Measurements from ENCODE around the gene ENTPD8.
"Not testable (repeated sequence)": the region's sequence is repeated elsewhere in the genome, so short reads cannot be mapped to it uniquely, and the experiment has no call there.

Gene ENTPD8

DNA sequence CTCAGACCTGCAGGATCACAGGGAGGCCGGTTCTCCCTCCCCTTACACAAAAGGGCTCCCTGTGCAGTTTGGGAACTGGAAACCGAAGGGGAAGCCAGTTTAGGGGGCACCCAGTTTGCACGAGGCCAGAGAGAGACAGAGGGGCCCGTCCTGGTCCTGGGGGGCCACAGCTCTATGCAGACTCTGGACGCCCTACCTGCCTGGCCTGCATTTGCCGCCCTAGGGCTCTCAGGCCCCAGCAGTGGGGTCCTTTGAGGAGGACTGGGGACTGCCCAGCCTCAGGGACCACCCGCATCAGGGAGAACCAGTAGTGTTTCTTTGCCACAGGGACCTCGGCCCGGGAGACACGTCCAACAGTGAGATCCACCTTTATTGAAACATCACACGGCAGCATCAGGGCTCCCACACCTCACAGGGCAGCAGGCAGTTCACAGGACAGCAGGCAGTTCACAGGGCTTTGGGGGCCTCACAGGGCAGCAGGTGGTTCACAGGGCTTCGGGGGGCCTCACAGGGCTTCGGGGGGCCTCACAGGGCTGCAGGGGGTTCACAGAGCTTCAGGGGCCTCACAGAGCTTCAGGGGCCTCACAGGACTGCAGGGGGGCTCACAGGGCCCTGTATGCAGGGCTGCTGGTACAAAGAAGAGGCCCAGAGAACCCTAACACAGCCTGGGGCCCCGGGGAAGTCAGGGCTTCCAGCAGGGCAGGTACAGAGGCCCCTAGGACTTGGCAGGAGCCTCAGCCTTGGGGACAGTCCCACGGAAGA, 18.6 kb upstream of the ENTPD8 start:
- H3K27ac ChIP-seq = no peak overlapping the region
- no peak for DNase-seq (ENCODE audit: low read depth, low spot score)

DNA sequence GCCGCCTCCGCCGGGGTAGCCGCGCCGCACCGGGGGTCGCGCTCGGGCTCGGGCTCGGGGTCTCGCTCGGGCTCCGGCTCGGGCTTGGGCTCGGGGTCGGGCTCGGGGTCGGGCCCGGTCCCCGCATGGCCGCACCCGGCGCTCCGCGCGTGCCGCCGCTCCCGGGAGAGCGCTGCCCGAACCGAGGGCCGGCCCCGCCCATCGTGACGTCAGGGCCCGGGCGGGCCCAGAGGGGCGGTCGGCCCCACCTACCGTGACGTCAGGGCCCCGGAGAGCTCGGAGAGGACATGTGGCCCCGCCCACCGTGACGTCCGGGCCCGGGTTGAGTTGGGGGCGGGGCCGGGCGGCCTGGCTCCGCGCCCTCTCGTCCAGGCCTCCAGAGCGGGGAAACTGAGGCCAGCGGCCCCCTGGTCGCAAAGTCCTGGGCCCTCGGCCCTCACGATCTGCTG, 18.0 kb upstream of the ENTPD8 start, which contains the start of gene NSMF:
Gene NSMF (minus strand): TSS at position 183 of the 449 bp plus-strand sequence. CDS start 232 bp downstream, outside the sequence.
- peak within 1 kb of the TSS; percentile 23 for H3K27ac ChIP-seq
- DNase-seq (ENCODE audit: low read depth, low spot score) = peak; percentile 26

DNA sequence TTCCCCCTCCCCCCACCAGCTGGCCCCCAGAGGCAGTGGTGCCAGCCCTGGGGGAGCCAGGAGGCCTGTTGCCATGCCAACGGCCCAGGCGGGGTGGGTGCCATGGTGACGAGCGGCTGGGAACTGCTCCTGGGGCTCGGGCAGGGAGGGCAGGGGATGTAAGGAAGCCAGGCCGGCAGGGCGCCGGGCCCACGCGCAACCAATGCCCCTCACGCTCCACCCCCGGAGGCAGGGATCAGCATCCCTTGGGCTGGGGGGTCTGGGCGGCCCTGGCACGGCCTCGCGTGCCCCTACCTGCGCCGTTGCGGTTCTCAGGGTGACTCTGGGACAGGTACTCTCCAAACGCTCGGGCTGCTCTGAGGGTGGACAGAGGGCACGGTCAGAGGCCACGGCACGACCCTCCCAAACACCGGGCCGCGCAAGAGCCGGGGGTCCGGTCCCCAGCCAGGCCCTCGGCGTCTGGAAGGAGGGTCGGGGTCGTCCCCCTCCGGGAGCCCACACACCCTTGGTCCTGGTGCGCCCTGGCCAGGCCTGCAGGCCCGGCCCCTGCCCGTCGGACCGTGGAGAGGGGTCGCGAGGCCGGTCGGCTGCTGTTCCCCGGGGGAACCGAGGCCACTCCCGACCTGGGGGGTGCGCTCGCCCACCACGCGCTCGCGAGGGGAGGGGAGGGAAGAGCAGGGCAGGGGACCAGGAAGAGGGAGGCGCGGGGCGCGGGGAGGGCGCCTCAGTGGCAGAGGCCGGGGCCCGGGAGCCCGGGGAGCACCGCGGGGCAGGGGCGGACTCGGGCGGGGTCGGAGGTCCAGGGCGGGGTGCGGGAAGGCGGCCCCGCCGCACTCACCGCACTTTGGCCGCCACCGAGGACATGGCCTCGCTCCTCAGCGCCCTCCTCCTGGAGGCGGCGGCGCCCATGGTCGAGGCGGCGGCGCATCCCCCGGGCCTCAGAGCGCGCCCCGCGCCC, 17.3 kb upstream of the ENTPD8 start:
- DNase-seq (ENCODE audit: low read depth, low spot score) = no peak
- H3K27ac ChIP-seq = peak overlapping the region; percentile 23

DNA sequence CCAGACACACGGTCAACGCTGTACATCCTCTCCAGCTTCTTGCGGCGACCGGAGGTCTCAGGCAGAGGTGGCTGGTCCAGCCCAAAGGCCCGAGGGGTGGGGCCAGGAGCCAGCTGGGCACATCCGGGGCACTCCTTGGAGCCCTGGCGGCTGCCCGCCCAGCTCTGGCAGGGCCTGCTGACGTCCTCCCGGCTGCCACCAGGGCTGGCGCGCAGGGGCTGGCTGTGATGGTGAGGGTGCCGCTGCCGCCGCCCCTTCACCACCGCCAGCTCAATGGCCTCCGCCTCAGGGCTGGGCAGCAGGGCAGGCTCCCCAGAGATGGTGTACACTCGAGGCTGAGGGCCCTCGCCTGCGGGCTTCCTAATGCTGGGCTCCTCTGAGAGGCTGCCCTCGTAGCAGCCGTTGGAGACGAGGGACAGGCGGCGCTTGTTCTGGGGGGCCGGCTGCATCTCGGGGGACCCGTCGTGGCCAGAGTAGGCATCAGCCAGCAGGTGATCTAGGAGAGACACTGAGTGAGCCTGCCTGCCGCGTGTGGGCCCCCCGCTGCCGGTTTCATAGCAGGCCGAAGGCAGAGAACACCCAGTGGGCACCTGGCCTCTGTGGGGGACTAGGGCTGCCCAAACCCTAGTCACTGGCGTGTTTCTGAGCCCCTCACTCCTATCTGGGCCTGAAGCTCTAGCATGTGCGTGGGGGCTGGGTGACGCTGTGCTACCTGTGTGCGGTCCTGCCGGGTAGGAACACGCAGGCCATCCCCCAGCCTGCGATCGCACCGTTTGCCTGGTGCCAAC, 16.4 kb upstream of the ENTPD8 start:
- no peak for DNase-seq (ENCODE audit: low read depth, low spot score)
- no peak overlapping the region for H3K27ac ChIP-seq

DNA sequence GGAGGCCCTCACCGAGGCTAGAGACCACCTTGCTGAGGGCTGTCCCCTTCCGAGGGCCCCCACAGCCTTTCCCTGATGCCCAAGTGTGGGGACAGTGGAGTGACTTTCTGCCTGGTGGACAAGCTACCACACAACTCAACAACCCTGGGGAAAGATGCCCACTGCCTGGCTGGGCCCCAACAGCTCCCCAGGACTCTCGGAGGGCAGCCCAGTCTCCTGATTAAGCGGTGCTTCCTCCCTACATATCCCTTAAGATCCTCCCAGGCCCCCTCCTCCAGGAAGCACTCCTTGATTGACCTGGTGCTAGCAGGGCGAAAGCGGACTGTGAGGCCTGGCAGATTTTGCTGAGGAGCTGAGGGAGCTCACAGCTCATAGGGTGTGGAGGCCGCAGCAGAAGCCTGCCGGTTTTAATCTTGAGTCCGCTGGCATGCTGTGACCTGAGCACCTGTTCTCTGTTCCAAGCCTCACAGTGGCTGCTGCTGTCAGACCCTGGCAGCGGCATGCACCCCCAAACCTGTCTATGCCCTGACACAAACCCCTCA, 15.8 kb upstream of the ENTPD8 start:
- H3K27ac ChIP-seq = no peak overlapping the region
- no peak for DNase-seq (ENCODE audit: low read depth, low spot score)

DNA sequence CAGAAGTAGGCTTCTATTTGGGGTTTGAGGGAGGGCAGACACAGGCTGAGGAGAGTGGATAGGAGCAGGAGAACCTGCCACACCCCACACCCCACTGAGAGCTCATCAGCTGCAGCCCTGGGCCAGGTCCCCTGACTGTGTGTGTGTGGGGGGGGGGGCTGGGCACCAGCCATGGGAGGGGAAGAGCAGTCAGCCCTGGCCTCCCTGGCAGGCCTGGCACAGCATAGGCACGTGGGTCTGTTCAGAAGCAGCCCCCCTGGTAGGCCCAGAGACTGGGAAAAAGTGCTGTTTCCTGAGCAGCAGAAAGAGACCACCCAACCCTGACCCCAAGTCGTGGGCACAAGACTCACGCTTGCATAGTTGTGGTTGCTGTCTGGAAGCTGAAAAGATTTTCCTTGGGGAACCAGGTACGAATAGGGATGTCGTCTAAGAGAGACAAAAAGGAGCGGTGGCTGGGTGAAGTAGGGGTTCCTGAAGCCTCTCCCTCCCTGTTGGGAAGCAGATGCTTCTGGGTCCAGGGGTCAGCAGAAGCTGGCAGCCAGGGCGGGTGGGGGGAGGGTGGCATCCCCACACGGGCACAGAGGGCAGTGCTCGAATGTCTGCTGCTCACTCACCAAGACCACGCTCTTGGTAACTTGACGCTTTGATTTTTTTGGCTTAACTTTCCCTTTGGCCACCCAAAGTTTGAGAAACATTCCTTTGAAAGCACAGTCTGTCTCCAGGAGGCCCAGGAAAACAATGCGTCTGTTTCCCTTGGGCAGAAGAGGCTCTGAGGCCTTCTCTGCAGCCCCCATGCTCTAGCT, 15.1 kb upstream of the ENTPD8 start:
- no peak for DNase-seq (ENCODE audit: low read depth, low spot score)
- H3K27ac ChIP-seq = no peak overlapping the region

DNA sequence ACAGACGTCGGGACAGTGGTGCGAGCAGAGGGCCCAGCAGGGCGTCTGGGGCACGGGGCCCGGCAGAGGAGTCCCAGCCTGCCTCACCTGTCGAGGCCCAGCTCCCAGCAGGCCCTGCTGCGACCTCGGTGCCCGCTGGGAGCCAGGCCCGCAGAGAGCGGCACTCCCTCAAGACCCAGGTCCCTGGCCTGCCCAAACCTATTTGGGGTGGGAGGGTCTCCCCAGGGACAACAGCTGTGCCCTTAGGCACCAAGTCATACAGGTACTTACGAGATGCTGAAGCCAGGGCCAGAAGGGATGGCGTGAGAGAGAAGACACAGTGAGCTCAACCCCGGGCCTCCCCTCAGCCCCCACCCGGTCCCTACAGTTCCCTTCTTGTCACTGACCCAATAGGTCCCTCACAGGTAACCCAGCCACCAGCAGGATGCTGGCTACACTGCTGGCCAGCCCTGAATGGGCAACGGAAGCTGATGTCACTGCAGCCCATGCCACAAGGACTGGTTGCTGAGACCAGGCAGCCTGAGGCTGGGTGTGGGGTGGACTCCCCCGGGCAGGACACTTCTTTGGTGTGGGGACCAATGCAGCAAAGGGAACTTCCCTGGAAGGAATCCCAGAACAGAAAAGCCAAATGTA, 14.3 kb upstream of the ENTPD8 start:
- no peak for DNase-seq (ENCODE audit: low read depth, low spot score)

DNA sequence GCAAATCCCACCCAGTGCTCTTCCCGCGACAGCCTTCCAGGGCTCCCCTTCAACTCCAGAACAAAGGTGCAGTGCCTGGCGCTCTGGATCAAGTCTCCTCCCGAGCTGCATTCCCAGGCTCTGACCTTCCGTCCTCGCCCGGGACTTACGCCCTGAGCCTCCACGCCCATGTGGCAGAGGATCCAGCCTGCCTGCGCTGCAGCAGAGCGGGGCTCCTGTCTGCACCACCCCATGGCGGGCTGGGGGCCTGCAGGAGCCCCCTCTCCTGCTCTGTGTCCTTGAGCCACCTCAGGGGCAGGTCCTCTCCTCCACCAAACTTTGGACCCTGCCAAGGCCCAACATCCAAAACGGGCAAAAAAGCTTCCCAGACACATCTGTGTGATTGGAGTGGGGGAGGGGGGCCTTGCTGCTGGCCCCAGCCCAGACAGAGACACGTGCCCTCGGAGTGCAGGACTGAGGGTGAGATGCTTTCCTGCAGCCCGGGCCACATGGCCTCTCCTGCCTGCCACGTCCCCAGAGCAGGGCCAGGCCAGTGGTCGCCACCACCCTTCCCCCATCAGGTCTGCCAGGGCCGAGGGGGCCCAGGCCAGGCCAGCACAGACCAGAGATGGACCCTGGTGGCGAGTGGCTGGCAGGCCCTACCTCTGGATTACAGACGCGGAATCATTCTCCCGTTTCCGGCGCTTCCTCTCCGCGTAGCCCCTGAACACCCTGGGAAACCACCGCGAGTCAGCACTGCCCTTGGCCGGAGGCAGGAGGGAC, 13.6 kb upstream of the ENTPD8 start:
- DNase-seq (ENCODE audit: low read depth, low spot score) = no peak
- peak overlapping the region; percentile 28 for H3K27ac ChIP-seq

More for the DNA sequence above, 14.3 kb upstream of the ENTPD8 start:
- H3K27ac ChIP-seq = no peak overlapping the region

DNA sequence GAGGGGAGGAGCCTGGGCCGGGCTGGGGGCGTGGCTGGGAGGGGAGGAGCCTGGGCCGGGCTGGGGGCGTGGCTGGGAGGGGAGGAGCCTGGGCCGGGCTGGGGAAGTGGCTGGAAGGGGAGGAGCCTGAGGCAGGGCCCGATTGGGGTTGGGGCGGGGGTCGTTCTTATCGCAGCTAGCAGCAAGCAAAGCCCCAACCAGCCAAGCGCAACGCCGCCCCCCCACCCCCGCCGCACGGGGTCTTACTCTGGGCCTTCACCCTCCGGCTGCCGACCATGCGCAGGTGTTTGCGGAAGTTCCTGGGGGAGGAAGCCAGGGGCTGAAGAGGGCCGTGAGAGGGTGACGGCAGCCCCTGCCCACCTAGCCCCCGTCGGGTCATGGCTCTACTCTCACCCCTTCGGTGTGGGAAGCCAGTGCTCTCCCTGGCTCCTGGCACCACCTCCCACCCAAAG, 13.0 kb upstream of the ENTPD8 start:
- no peak for DNase-seq (ENCODE audit: low read depth, low spot score)
- H3K27ac ChIP-seq = peak overlapping the region; percentile 28

DNA sequence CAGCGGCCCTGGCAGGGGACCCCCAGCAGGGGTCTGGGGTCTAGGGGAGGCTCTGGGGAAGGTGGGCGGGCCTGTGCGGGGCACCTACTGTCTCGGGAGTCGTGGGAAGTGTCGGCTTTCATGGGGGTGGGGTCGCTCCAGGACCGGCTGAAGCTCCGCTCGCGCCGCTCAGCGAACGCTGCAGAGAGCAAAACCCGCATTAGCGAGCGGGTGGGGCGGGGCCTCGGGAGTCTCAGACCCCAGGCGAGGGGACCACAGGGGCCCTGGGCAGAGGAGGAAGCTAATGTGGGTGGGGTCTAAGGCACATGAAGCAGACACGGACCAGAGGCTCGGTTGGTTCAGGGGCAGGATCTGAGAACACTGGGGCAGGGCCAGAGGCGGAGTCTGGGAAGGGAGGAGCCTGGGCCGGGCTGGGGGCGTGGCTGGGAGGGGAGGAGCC, 12.5 kb upstream of the ENTPD8 start:
- H3K27ac ChIP-seq = no peak overlapping the region
- DNase-seq (ENCODE audit: low read depth, low spot score) = no peak

DNA sequence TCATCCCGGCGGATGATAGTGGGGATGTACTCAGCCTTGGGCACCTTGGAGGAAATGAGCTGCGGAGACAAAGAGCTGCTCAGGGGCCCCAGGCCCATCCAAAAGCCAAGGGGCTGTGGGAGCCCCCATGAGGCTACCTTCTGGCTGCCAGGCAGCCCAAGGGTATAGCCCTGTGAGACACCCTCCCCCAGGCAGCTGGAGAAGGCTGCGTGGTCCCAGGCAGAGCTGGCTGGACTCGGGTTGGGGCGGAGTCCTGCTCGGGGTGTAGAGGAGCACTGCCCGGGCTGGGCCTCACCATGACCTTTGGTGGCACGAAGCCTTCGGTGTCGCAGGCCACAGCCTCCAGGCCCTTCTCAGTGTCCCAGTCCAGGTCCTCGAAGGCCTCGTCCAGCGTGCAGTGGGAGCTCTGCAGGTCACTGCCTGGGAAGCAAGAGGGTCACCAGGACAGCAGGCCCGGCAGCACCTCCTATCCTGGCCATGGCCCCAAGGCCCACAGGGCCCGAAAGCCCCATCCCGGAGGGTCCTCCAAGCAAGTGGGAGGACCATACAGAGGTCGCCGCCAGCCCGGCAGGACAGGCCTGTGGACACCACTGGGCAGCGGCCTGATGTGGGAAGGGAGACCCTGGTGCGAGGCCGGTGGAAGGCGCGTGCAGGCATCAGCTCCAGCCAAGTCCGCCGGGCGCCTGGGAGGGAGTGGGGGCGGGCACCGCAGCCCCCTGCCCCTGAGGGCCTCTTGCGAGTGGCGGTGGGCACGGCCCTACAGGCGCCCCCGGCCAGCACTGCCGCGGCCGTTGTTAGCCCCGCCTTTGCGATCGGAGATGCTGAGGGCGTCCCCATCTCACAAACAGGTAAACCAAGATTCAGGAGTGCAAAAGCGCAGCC, 11.8 kb upstream of the ENTPD8 start:
- no peak for DNase-seq (ENCODE audit: low read depth, low spot score)
- H3K27ac ChIP-seq = no peak overlapping the region

DNA sequence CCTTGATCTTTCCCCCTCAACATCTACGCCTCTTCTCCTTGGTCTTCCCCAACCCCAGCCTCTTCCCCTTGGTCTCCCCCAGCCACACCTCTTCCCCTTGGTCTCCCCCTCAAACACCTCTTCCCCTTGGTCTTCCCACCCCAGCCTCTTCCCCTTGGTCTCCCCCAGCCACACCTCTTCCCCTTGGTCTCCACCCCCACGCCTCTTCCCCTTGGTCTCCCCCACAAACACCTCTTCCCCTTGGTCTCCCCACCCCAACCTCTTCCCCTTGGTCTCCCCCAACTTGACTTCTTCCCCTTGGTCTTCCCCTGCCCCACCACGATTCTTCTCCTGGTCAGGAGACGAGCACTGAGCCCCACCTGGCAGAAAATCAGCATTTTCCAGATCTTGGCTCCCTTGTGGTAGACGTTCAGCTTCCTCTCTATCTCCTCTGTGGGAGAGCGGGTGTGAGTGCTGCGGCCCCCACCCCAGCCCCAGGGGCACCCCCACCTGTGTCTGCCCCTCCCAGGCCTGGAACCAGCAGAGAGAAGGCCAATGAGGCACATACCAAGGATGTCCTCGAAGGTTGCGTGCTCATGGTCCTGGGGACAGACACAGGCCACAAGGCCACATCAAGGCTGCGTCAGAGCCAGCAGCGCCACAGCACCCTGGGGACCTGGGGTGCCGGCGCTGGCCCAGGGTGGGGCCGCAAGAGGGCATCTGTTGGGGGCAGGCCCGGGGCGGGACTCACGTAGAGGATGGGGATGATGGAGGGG, 11.0 kb upstream of the ENTPD8 start:
- DNase-seq (ENCODE audit: low read depth, low spot score) = no peak
- no peak overlapping the region for H3K27ac ChIP-seq

DNA sequence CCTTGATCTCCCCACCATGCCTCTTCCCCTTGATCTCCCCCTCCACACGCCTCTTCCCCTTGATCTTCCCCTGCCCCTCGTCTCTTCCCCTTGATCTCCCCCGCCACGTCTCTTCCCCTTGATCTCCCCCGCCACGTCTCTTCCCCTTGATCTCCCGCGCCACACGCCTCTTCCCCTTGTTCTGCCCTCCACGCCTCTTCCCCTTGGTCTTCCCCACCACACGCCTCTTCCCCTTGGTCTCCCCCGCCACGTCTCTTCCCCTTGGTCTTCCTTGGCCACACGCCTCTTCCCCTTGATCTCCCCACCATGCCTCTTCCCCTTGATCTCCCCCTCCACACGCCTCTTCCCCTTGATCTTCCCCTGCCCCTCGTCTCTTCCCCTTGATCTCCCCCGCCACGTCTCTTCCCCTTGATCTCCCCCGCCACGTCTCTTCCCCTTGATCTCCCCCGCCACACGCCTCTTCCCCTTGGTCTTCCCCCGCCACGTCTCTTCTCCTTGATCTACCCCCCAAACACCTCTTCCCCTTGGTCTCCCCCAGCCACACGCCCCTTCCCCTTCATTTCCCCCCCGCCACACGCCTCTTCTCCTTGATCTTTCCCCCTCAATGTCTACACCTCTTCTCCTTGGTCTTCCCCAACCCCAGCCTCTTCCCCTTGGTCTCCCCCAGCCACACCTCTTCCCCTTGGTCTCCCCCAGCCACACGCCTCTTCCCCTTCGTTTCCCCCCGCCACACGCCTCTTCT, 10.3 kb upstream of the ENTPD8 start:
- not testable (repeated sequence) for H3K27ac ChIP-seq; DNase-seq (ENCODE audit: low read depth, low spot score)

DNA sequence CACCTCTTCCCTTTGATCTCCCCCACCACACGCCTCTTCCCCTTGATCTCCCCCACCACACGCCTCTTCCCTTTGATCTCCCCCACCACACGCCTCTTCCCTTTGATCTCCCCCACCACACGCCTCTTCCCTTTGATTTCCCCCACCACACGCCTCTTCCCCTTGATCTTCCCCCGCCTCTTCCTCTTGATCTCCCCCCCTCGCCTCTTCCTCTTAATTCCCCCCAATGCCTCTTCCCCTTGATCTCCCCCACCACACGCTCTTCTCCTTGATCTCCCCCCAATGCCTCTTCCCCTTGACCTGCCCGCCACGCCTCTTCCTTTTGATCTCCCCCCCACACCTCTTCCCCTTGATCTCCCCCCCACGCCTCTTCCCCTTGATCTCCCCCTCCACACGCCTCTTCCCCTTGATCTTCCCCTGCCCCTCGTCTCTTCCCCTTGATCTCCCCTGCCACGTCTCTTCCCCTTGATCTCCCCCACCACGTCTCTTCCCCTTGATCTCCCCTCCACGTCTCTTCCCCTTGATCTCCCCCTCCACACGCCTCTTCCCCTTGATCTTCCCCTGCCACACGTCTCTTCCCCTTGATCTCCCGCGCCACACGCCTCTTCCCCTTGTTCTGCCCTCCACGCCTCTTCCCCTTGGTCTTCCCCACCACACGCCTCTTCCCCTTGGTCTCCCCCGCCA, 9.5 kb upstream of the ENTPD8 start:
- DNase-seq (ENCODE audit: low read depth, low spot score); H3K27ac ChIP-seq: not testable (repeated sequence)

DNA sequence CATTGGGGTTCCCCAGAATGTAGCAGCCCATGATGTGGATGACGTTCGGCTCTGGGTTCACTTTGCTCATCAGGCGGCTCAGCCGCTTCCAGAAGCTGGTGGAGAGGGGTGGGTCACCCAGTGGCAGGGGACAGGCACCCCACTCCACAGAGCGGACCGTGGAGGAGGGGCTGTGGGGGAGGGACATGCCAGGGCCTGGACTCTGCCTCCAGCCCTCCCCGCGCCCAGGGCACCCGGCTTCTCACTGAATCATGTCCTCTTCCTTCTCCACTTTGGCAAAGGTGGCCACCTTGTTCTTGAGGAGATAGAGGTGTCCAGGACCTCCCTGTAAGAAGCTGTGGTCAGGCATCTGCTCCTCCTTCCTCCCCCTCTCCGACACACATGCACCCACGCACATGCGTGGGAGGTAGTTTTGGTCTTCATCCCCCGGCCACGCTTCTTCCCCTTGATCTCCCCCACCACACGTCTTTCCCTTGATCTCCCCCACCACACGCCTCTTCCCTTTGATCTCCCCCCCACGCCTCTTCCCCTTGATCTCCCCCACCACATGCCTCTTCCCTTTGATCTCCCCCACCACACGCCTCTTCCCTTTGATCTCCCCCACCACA, 8.9 kb upstream of the ENTPD8 start:
- no peak overlapping the region for H3K27ac ChIP-seq
- no peak for DNase-seq (ENCODE audit: low read depth, low spot score)
